NCI-H446 treated with DMSO at 0.1 percent for 48 hours (cell line): ENCODE measurements around the gene HNRNPCL2.
"Not testable (repeated sequence)": the region's sequence is repeated elsewhere in the genome, so short reads cannot be mapped to it uniquely, and the experiment has no call there.

Experiments
- DNase-seq: peaks from one replicate; lab custom pipeline; 2025; lab: John Stamatoyannopoulos, UW

The HNRNPCL2 gene

DNA sequence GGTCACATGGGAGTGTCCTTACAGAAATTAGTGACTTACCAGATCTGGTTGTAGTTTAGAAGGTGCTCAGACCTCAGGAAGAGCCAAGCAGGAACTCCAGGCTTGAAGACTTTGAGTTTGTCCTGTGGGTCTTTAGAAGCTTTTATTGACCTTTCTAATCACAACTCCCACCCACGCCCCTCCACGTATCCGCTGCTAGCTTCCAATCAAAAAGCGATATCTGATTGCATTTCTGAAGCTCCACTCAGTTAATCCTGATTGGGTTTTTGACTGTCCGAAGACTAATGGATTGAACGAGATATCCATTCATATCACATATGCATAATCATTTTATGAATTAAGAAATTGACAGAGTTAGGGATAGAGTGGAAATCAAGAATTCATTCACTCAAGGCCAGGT, at the start of gene HNRNPCL2:
TSS of gene HNRNPCL2 (minus strand) at position 101 of the 400 bp plus-strand sequence. CDS start 454 bp downstream, outside the sequence.
- DNase-seq: not testable (repeated sequence)

DNA sequence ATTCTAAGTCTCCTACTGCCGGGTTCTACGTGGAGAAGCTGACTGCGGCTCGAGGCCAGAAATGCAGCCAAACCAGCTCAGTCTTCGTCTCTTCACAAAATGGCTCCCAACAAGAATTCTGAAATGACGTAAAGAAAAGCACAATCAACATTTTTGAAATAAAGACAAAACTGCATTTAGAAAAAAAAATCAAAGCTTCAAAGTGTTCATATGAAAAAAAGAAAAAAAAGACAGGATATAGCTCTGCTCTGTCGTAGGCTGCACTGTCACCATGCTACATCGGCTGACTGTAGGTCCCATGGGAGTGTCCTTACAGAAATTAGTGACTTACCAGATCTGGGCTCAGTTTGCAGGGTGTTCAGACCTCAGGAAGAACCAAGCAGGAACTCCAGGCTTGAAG, 48.9 kb upstream of the HNRNPCL2 start, which contains the start of gene HNRNPCL4:
TSS of gene HNRNPCL4 (minus strand) at position 101 of the 400 bp plus-strand sequence. CDS start 164 bp downstream, outside the sequence.
- not testable (repeated sequence) for DNase-seq

DNA sequence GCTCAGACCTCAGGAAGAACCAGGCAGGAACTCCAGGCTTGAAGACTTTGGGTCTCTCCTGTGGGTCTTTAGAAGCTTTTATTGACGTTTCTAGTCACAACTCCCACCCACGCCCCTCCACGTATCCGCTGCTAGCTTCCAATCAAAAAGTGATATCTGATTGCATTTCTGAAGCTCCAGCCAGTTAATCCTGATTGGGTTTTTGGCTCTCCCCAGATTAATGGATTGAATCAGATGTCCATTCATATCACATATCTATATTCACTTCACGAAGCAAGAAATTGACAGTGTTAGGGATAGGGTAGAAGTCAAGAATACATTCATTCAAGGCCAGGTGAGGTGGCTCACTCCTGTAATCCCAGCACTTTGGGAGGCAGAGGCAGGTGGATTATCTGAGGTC, 39.3 kb upstream of the HNRNPCL2 start, which contains the start of gene PRAMEF26:
TSS of gene PRAMEF26 (minus strand) at position 101 of the 400 bp plus-strand sequence. CDS start 2,914 bp downstream, outside the sequence.
- not testable (repeated sequence) for DNase-seq

GRCh38 chr1:13070474-13070873, 46.2 kb downstream of the HNRNPCL2 start, which contains the start of gene PRAMEF25:
Gene PRAMEF25 (plus strand): TSS chr1:13070774. CDS start chr1:13073694, 2,920 bp downstream.
- not testable (repeated sequence) for DNase-seq
